GM21526 (cell line): ENCODE results near the gene MALL.
"Not testable (repeated sequence)": the region's sequence is repeated elsewhere in the genome, so short reads cannot be mapped to it uniquely, and the experiment has no call there.

Source experiments
- ATAC-seq: cut with Tn5 transposase; IDR thresholded peaks from one replicate; pipeline ENCODE4 v1.9.1; 2021; ENCODE audit warnings: moderate library complexity; ENCODE audit not compliant: unreplicated experiment, low FRiP score

Gene MALL

GRCh38 chr2:110121592-110121991 is 6.0 kb upstream of the MALL start:
- no peak for ATAC-seq

- ATAC-seq: no peak
Measured at GRCh38 chr2:110121052-110121334, 5.4 kb upstream of the MALL start.

GRCh38 chr2:110120171-110121051 is 4.8 kb upstream of the MALL start:
- no peak for ATAC-seq

- ATAC-seq: no peak
Measured at GRCh38 chr2:110116033-110116710, 550 bp upstream of the MALL start.

GRCh38 chr2:110114831-110115255 is 779 bp downstream of the MALL start:
- no peak for ATAC-seq

- no peak for ATAC-seq
Measured at GRCh38 chr2:110113961-110114591, 1.5 kb downstream of the MALL start.

- not testable (repeated sequence) for ATAC-seq
Measured at GRCh38 chr2:110108291-110108690, 7.3 kb downstream of the MALL start.

- no peak for ATAC-seq
Measured at GRCh38 chr2:110107092-110108079, 8.2 kb downstream of the MALL start.

- no peak for ATAC-seq
Measured at GRCh38 chr2:110106642-110107041, 9.0 kb downstream of the MALL start.

GRCh38 chr2:110105608-110106467 is 9.8 kb downstream of the MALL start:
- no peak for ATAC-seq

GRCh38 chr2:110105183-110105582 is 10.4 kb downstream of the MALL start:
- no peak for ATAC-seq

GRCh38 chr2:110104025-110104771 is 11.4 kb downstream of the MALL start:
- ATAC-seq: no peak

- ATAC-seq: no peak
Measured at GRCh38 chr2:110103061-110103961, 12.3 kb downstream of the MALL start.

- no peak for ATAC-seq
Measured at GRCh38 chr2:110101901-110102803, 13.5 kb downstream of the MALL start.

- no peak for ATAC-seq
Measured at GRCh38 chr2:110101280-110101844, 14.3 kb downstream of the MALL start.

- ATAC-seq: not testable (repeated sequence)
Measured at GRCh38 chr2:110100880-110101279, 14.7 kb downstream of the MALL start.
